CD4-positive, alpha-beta T cell treated with Interleukin-17A for 4 hours (primary cell): ENCODE data around the gene CDH15.
"Not testable (repeated sequence)": the region's sequence is repeated elsewhere in the genome, so short reads cannot be mapped to it uniquely, and the experiment has no call there.

Experiments
- DNase-seq: peaks from one replicate; pipeline ENCODE4 v3.0.0-alpha.2; 2020; ENCODE audit warnings: mixed read lengths

The CDH15 gene

DNA sequence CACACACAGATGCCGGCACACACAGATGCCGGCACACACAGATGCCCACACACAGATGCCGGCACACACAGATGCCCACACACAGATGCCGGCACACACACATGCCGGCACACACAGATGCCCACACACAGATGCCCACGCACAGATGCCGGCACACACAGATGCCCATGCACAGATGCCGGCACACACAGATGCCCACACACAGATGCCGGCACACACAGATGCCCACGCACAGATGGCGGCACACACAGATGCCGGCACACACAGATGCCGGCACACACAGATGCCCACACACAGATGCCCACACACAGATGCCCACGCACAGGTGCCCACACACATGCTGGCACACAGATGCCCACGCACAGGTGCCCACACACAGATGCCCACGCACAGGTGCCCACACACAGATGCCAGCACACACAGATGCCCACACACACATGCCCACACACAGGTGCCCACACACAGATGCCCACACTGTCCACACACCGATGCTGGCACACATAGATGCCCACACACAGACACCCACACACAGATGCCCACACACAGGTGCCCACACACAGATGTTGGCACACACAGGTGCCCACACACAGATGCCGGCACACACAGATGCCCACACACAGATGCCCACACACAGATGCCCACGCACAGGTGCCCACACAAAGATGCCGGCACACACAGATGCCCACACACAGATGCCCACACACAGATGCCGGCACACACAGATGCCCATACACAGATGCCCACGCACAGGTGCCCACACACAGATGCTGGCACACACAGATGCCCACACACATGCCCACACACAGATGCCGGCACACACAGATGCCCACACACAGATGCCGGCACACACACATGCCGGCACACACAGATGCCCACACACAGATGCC lies 17.2 kb downstream of the CDH15 start:
- not testable (repeated sequence) for DNase-seq

GRCh38 chr16:89189358-89190025 lies 17.9 kb downstream of the CDH15 start:
- DNase-seq, result no peak

- DNase-seq, result no peak
Observed at GRCh38 chr16:89190150-89190958, 18.8 kb downstream of the CDH15 start.

DNA sequence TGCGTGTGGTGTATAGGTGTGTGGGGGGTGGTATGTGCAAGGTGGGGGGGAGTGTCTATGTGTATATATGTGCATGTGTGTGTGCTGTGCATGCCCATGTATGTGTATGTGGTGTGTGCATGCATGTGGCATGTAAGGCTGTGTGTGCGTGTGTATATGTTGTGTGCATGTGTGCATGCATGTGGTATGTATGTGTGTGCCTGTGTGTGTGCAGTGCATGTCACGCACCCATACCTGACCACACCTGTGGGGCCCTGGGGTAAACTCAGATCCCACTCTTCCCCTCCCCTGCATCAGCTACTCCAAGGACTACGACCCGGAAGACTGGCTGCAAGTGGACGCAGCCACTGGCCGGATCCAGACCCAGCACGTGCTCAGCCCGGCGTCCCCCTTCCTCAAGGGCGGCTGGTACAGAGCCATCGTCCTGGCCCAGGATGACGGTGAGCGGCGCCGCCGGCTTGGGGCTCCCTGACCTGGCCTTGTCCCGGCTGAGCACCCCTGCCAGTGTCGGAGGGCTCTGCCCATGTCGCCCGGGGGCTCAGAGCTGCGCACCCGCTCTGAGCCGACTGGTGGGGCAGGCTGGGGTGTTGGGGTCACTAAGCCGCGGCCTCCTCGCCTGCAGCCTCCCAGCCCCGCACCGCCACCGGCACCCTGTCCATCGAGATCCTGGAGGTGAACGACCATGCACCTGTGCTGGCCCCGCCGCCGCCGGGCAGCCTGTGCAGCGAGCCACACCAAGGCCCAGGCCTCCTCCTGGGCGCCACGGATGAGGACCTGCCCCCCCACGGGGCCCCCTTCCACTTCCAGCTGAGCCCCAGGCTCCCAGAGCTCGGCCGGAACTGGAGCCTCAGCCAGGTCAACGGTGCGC lies 19.7 kb downstream of the CDH15 start:
- no peak for DNase-seq

DNA sequence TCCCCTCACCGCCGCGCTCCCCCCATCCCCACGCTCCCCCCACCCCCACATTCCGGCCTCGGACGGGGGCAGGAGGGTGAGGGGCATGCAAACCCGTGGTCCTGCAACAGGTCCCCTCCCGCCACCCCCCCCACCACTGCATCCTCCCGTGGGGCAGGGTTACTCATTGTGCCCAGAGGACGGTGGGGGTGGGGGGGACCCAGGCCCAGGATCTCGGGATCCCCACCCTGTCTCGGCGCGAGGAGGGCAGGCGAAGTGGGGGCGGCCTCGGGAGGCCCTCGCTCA lies 20.3 kb downstream of the CDH15 start:
- no peak for DNase-seq

DNA sequence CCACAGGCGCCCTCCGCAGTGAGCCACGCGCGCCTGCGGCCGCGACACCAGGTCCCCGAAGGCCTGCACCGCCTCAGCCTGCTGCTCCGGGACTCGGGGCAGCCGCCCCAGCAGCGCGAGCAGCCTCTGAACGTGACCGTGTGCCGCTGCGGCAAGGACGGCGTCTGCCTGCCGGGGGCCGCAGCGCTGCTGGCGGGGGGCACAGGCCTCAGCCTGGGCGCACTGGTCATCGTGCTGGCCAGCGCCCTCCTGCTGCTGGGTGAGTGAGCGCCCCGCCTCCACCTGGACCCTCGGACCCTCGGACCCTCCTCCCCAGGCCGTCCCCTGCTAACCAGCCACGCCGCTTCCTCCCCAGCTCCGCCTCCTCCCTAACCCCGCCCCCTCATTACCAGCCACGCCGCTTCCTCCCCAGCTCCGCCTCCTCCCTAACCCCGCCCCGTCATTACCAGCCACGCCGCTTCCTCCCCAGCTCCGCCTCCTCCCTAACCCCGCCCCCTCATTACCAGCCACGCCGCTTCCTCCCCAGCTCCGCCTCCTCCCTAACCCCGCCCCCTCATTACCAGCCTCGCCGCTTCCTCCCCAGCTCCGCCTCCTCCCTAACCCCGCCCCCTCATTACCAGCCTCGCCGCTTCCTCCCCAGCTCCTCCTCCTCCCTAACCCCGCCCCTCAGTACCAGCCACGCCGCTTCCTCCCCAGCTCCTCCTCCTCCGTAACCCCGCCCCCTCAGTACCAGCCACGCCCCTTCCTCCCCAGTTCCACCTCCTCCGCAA lies 20.8 kb downstream of the CDH15 start:
- peak; percentile 84 for DNase-seq

- peak; percentile 64 for DNase-seq
Observed at GRCh38 chr16:89192956-89193575, 21.5 kb downstream of the CDH15 start.

- no peak for DNase-seq
Observed at GRCh38 chr16:89193576-89194293, 22.2 kb downstream of the CDH15 start.

GRCh38 chr16:89194340-89195311 lies 23.1 kb downstream of the CDH15 start:
- DNase-seq, result no peak

DNA sequence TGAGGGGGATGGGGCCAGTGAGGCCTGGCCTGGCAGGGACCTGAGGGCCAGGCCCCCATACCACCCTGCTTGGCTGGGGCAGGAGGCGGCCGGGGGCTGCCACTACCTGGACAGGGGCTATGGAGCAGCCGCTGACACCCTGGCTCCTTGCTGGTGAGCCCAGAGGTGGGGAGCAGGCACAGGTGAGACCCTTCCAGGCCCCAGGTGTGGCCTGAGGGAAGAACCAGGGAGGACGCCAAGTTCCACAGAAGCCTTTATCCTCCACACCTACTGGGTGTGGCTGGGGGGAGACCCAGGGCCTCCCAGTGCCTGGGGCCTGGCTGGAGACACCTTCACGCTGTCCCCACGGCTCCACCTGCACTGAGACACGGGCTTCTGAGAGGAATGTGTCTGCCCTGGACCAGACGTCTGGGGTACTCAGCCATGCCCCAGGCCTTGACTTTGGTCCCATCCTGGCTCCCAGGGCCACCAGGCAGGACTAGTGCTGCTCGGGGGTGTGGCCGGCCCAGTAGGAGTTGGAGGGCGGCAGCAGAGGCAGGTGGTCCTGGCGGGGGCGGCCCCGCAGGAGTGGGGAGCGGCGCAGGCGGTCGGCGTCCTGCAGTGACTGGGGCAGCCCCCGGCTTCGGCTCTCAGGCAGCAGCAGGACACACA lies 24.1 kb downstream of the CDH15 start:
- no peak for DNase-seq

DNA sequence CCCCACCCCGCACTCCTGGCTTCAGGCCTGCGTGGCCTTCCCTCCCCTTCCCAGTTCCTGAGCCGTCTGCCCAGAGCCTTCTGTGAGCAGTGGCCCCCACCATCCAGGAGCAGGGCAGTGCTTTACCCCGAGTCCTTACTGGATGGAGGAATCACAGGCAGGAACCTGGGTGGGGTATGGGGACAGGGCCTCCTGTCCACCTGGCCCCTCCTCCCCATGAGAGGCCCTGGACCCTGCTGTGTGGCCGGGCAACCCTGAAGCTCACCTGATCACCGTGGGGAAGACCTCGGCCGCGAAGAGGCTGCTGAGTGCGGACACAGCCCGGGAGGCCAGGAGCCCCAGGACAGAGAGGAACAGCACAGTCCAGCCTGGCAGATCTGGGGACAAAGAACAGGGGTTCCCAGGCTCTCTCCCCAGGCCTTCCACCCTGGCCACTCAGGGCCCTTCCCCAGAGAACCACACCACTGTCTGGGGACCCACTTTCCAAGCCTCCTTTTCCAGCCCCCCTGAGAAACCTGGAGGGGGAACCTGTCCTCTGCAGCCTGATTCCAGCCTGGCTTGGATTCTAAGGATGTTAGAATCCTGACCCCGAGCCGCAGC lies 25.6 kb downstream of the CDH15 start:
- DNase-seq, result no peak

DNA sequence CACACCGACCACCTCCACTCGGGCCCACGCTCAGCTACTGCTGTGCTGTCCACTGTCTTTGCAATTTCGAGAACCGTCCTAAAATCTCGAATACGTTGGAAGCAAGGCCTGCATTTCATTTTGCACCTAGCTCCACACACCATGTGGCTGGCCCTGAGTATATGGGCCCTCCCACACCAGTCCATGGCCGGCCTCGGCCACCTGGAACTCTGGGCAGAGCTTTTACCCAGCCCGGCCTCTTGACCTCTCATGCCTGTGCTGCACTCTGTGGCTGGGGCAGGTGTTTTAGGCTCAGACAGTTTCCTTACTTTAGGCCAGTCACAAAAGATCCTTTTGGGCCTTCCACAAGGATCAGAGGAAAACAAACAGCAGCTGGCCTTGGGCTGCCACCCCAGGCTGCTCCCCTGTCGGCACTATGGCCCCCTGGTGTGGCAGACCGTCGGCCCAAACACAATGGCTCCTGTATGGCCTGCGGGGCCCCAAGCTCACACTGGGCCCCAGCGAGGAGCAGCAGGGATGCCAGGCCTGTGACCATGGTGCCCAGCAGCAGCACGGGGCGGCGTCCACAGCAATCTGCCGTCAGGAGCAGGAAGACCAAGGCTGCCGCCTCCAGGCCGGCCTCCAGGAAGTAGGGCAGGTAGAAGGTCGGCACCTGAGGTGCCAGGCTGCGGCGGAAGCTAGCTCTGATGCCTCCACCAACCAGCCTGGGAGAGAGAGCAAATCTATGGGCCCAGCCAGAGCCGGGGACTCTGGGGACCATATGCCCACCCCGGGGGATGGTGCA lies 26.3 kb downstream of the CDH15 start:
- no peak for DNase-seq

DNA sequence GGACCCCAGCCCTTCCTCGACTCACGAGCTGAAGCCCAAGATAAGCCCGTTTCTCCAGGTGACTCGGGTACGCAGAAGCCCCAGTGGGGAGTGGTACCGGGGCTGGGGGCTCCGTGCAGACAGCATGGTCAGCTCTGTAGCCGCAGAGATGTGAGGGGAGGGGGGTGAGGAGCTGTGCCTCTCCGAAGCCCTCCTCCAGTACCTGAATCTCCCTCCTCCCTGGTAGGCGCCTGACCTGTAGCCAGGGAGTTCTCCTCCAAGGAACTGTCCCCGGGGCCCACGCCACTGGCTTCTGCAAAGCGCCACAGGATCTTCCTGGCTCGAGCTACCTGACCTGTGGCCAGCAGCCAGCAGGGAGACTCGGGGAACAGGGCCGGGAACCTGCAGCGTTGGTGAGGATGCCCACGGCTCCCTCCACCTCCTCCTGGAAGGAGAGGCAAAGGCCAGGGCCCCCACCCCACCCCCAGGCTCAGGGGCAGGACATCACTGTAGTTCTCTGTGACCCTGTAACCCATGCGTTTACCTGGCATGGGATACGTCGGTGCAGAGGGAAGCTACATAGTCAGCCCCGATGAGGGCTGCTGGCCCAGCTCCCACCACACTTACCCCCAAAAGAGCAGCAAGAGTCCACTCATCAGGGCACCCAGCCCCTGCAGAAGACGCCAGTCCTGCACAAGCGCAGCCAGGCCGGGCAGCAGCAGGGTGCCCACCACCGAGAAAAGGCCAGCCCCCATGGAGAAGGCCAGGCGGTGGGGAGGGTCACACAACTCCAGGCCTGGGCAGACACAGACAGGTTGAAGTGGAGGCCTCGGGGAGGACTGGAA lies 27.1 kb downstream of the CDH15 start:
- DNase-seq, result no peak

DNA sequence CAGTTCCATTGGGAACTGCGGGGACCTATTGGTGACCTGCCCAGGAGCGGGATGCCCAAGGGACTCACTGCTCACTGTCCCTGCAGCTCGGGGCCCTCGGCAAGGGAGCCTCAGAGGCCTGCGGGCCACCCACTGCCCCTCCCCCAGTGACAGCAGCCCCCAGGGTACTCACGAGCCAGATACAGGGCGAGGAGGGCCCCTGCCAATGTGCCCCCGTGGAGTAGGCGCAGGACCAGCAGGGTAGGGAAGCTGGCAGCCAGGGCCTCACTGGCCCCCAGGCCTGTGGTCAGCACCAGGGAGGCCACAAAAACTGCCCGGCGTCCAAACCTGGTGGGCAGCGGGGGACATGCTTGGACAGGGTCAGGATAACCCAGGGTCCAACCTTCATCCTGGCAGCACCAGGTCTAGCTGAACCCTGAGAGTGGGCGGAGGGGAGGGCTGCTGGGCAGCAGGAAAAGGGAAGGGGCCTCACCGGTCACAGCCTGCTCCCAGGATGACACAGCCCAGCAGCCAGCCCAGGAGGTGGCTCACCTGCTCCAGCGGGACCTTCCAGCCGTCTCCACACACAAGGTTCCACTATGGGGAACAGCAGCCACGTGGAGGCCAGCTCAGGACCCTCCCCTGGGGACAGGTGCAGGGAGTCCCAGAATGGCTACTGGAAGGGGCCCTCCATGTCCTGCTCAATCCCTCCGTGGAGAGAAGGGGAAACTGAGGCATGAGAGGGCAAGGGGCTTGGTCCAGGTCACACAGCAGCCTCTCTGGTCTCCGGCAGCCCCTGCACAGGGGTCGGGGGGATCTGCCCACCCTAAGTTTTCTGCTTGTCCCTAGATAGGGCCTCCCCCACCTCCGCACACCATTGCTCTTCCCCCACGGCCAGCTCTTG lies 27.9 kb downstream of the CDH15 start:
- DNase-seq, result no peak

- DNase-seq, result no peak
Observed at GRCh38 chr16:89200124-89200849, 28.7 kb downstream of the CDH15 start, which contains the start of gene SLC22A31. Gene SLC22A31, minus strand, starts transcription at chr16:89200537. Its CDS starts 36 bp downstream, at chr16:89200501.
